CD4-positive, alpha-beta memory T cell (primary cell): ENCODE data around the gene FAM222A. TPM values are rescaled to one million over a fixed set of nuclear protein-coding genes. Genes with fewer than 3 reads are reported as not detected.

Source experiments
- CTCF ChIA-PET: fragments of 350-600 bp; sonication (Branson Sonifier 250); formaldehyde crosslinking; loops from one replicate; lab custom pipeline; 2021; ENCODE audit warnings: inconsistent platforms; ENCODE audit not compliant: partially characterized antibody; lab: Charles Lee
- POLR2A ChIA-PET: fragments of 350-600 bp; sonication (Branson Sonifier 250); formaldehyde crosslinking; loops from one replicate; lab custom pipeline; 2021; ENCODE audit not compliant: partially characterized antibody; lab: Charles Lee
- DNase-seq, 5 donors: peaks; one replicate each; pipeline versions ENCODE4 v3.0.0 to v3.0.0-alpha.2; 2020 to 2022; ENCODE audit warnings: mixed read lengths in 1 of 5
- H3K27ac ChIP-seq: one replicate; pipeline ENCODE4 v1.7.0; 2013; ENCODE audit warnings: low read depth, low read length
- H3K27me3 ChIP-seq: 2 replicates; pipeline ENCODE4 v1.7.0; 2013; ENCODE audit warnings: mild to moderate bottlenecking, low read length, moderate library complexity; ENCODE audit not compliant: insufficient read depth
- H3K36me3 ChIP-seq: 2 replicates; pipeline ENCODE4 v1.7.0; 2013; ENCODE audit warnings: mild to moderate bottlenecking, low read length, moderate library complexity; ENCODE audit not compliant: insufficient read depth
- H3K4me1 ChIP-seq: 2 replicates; pipeline ENCODE4 v1.7.0; 2013; ENCODE audit warnings: mild to moderate bottlenecking, low read length, moderate library complexity; ENCODE audit not compliant: insufficient read depth
- H3K4me3 ChIP-seq, 2 donors: one replicate each; pipeline ENCODE4 v1.7.0; 2013; ENCODE audit warnings: low read length in 2 of 2, mild to moderate bottlenecking in 1 of 2
- H3K9me3 ChIP-seq, 2 donors: one replicate each; pipeline ENCODE4 v1.7.0; 2013; ENCODE audit warnings: low read length in 2 of 2, control low read depth in 1 of 2; ENCODE audit not compliant: control insufficient read depth in 1 of 2
- H3K27ac Mint-ChIP-seq, 7 donors: one replicate each; pipeline ENCODE4 v1.8.0; 2020 to 2021; ENCODE audit warnings: mixed read lengths in 7 of 7, mild to moderate bottlenecking in 6 of 7, inconsistent platforms in 3 of 7, moderate library complexity in 3 of 7
- H3K27me3 Mint-ChIP-seq, 2 donors: one replicate each; pipeline ENCODE4 v1.8.0; 2020 to 2021; ENCODE audit warnings: mixed read lengths in 2 of 2
- H3K36me3 Mint-ChIP-seq, 2 donors: one replicate each; pipeline ENCODE4 v1.8.0; 2020 to 2021; ENCODE audit warnings: mixed read lengths in 2 of 2, inconsistent platforms in 1 of 2, mild to moderate bottlenecking in 1 of 2
- H3K4me1 Mint-ChIP-seq, 4 donors: one replicate each; pipeline ENCODE4 v1.8.0; 2020 to 2021; ENCODE audit warnings: mixed read lengths in 4 of 4, mild to moderate bottlenecking in 1 of 4
- H3K4me3 Mint-ChIP-seq, 8 donors: one replicate each; pipeline ENCODE4 v1.8.0; 2020 to 2021; ENCODE audit warnings: mixed read lengths in 8 of 8, mild to moderate bottlenecking in 7 of 8, moderate library complexity in 6 of 8, inconsistent platforms in 3 of 8
- H3K9me3 Mint-ChIP-seq, 8 donors: one replicate each; pipeline ENCODE4 v1.8.0; 2020 to 2021; ENCODE audit warnings: mixed read lengths in 8 of 8, mild to moderate bottlenecking in 5 of 8, inconsistent platforms in 3 of 8, moderate library complexity in 1 of 8
- intact Hi-C: fragments of 100-400 bp; cut with micrococcal nuclease; formaldehyde crosslinking; loops from one replicate; pipeline ENCODE4 v1.15.1; 2023
- polyA plus RNA-seq, 2 donors: library from polyadenylated mRNA; unstranded; fragments of 300-500 nt; fragmentation: Illumina TruSeq; gene quantifications; one replicate each; pipeline ENCODE4 v1.2.3, GENCODE V29; 2021
- total RNA-seq, 2 experiments: library from RNA; stranded (reverse); gene quantifications; one replicate each; pipeline ENCODE4 v1.2.3, GENCODE V29; 2021

The FAM222A gene
- total and polyA plus RNA-seq, 4 experiments from 2014 or later = 0.25 to 0.69 (median 0.55) TPM; not detected in 1

DNA sequence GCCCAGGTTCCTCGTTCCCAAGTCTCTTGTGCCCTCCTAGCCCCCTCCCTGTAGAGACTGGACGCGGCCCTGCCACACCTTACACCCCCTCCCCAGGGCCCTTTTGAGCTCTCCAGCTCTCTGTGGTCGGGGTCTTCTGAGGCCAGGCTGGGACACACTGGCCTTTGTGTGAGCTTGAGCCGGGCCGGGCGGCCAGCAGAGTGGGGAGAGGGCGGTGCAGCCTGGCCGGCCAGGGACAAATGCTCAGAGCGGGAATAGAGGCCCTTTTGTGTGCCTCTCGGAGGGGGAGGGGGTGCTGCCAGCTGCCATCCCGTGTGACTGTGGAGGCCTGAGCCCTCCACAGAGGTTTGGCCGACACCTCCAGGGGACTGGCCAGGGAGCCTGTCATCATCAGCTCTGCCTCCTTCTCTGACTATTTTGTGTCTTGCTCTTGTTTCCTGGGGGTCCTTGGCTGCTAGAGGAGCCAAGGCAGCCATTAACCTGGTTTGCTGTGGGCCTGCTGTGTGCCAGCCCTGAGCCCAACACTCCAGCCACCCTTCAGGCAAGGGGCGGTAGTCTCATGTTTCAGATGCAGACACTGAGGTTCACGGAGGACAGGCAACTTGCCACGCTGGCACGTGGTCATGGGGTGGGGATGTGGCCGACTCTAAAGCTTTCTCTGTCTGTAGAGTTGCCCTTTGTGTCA is 13.6 kb downstream of the FAM222A start:
- no peaks in the 10 kb centered on the region for H3K4me1 Mint-ChIP-seq
- CTCF ChIA-PET = no interaction called here
- H3K27ac Mint-ChIP-seq = no peak overlapping the region
- no peaks in the 10 kb centered on the region for H3K27me3 Mint-ChIP-seq
- Histone ChIP-seq H3K9me3 (no peaks in the 10 kb centered on the region), H3K27ac (no peak overlapping the region), H3K4me3 (no peak overlapping the region), H3K4me1 (no peaks in the 10 kb centered on the region), H3K36me3 (no peaks in the 10 kb centered on the region), H3K27me3 (no peaks in the 10 kb centered on the region)
- intact Hi-C loops = no loop called here
- no peaks in the 10 kb centered on the region for H3K36me3 Mint-ChIP-seq
- no peak for DNase-seq
- H3K4me3 Mint-ChIP-seq = no peak overlapping the region
- no peaks in the 10 kb centered on the region for H3K9me3 Mint-ChIP-seq
- POLR2A ChIA-PET = no interaction called here

DNA sequence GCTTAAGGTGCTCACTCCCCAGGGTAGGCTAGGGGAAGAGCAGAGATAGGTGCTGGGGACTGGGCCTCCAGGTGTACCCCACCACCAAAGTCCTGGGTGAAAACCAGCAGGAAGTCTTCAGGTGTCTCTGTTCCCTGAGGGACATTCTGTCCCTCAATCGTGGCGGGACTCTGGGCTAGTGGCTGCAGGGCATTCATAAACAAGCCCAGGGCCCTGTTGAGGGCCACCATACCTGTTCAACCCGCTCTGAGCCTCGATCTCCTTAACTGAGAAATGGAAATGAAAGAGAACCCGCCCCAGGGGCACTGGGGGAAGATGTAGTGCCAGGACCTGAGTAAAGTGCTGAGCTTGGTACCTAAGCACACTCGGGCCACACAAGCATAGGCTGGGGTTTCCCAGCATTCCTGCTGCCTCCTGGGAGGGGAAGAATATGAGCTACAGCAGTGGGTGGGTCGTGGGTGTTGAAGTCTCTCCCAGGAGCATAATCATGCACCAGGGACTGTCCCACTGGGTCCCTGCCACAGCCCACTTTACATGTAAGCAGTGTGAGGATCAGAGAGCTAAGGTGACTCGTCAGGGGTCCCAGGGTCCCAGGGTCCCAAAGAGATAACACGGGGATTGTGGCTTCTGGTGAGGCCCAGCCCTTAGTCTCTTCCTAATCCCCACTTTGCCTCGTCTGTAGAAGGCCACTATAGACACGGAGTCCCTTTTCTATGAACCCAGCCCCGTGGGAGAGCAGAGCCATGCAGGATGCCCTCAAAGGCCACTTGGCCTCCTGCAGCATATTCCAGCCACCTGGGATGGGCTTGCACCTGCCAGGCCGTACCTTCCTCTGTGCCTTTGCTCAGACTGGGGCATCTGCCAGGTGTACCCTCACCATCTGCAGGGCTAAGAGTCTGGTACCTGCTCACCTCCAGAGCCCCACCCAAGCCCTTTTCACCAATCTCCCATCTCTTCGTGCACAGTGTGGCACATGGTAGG is 14.4 kb downstream of the FAM222A start:
- intact Hi-C loops = no loop called here
- ChIA-PET POLR2A (no interaction called here), CTCF (interaction anchor here (0.7 kb wide), 1 partner anchor 332 kb away, joined by 3 read pairs; no protein-coding TSS in a partner anchor)
- no peaks in the 10 kb centered on the region for H3K4me1 ChIP-seq
- H3K27ac Mint-ChIP-seq = no peak overlapping the region
- no peak overlapping the region for H3K27ac ChIP-seq
- no peaks in the 10 kb centered on the region for H3K36me3 Mint-ChIP-seq
- H3K9me3 ChIP-seq = no peaks in the 10 kb centered on the region
- H3K27me3 Mint-ChIP-seq = peaks cover 0 to 4% of the 10 kb centered on the region in 2 donors
- H3K4me1 Mint-ChIP-seq = no peaks in the 10 kb centered on the region
- H3K36me3 ChIP-seq = no peaks in the 10 kb centered on the region
- no peak overlapping the region for H3K4me3 Mint-ChIP-seq
- H3K4me3 ChIP-seq = no peak overlapping the region
- H3K9me3 Mint-ChIP-seq = no peaks in the 10 kb centered on the region
- DNase-seq = no peak
- no peaks in the 10 kb centered on the region for H3K27me3 ChIP-seq

DNA sequence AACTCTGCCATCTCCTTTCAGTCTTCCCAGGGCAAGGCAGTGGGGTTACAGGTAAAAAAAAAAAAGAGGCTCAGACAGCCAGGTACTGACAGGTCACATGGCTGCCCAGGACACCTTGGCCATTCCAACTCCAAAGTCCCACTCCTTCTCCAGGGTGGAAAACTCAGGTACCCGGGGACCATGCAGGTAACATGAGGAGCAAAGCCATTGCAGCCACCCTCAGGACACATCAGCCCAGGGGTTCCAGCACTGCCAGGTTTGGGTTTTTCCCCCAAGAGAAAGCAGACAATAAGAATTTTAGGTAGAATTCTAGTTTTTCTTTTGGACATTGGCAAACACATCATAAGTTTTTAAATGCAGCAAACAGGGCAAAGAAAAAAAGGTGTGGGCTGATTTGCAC is 15.3 kb downstream of the FAM222A start:
- Histone ChIP-seq H3K4me1 (no peaks in the 10 kb centered on the region), H3K27ac (no peak overlapping the region), H3K27me3 (peaks cover 1% of the 10 kb centered on the region), H3K4me3 (no peak overlapping the region), H3K36me3 (no peaks in the 10 kb centered on the region), H3K9me3 (no peaks in the 10 kb centered on the region)
- Mint-ChIP-seq H3K36me3 (no peaks in the 10 kb centered on the region), H3K27ac (no peak overlapping the region), H3K4me3 (no peak overlapping the region), H3K4me1 (no peaks in the 10 kb centered on the region), H3K27me3 (peaks cover 2 to 9% of the 10 kb centered on the region in 2 donors), H3K9me3 (no peaks in the 10 kb centered on the region)
- DNase-seq = no peak
- POLR2A ChIA-PET = no interaction called here
- intact Hi-C loops = no loop called here
- CTCF ChIA-PET = interaction anchor here (0.6 to 0.7 kb wide), 2 partner anchors 10 to 333 kb away, joined by 3 read pairs; no protein-coding TSS in a partner anchor

DNA sequence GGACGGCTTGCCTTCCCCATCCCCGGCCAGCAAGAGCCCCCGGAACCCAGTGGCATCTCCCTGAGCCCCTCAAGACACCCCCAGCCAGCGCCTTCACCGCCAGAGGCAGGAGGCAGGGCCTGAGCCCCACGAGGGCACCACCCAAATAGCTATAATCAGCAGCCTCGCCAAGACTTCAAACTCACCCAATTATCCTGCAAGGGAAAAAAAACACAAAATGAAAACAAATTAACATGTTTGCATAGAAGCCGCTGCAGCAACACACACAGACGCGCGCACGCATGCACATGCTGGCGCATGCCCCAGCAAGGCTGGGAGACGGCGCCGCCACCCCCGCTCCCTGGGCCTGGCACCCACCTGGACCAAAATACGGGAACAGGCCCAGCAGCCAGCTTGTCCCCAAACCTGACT is 15.8 kb downstream of the FAM222A start:
- ChIA-PET CTCF (interaction anchor here (0.6 kb wide), 1 partner anchor 11 kb away, joined by 3 read pairs; no protein-coding TSS in a partner anchor), POLR2A (no interaction called here)
- no peak overlapping the region for H3K4me3 Mint-ChIP-seq
- H3K27ac Mint-ChIP-seq = no peak overlapping the region
- Histone ChIP-seq H3K4me3 (no peak overlapping the region), H3K4me1 (no peaks in the 10 kb centered on the region), H3K27ac (no peak overlapping the region), H3K9me3 (no peaks in the 10 kb centered on the region), H3K27me3 (peaks cover 6% of the 10 kb centered on the region), H3K36me3 (no peaks in the 10 kb centered on the region)
- peaks cover 2 to 9% of the 10 kb centered on the region in 2 donors for H3K27me3 Mint-ChIP-seq
- no peaks in the 10 kb centered on the region for H3K36me3 Mint-ChIP-seq
- intact Hi-C loops = no loop called here
- H3K9me3 Mint-ChIP-seq = no peaks in the 10 kb centered on the region
- DNase-seq = no peak
- H3K4me1 Mint-ChIP-seq = no peaks in the 10 kb centered on the region

DNA sequence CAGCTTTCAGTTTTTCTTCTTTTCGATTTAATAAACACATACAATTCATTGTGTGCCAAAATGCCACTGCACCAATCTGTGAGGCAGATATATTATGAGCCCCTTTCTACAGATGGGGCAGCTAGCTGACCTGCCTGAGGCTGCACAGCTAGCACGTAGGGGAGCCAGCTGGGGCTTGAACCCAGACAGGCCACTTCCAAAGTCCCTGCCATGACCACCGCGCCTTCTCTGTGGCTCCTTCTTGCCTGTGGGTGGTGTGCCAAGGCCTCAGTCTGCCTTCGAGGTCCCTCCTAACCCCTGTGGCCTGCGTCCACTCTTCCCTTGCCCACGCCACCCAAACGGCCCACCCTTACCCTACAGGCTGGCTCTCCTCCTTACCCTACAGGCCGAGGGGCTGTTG is 16.2 kb downstream of the FAM222A start:
- DNase-seq = no peak
- Mint-ChIP-seq H3K4me1 (no peaks in the 10 kb centered on the region), H3K9me3 (no peaks in the 10 kb centered on the region), H3K36me3 (no peaks in the 10 kb centered on the region), H3K4me3 (no peak overlapping the region), H3K27ac (no peak overlapping the region), H3K27me3 (peaks cover 3 to 11% of the 10 kb centered on the region in 2 donors)
- H3K9me3 ChIP-seq = no peaks in the 10 kb centered on the region
- POLR2A ChIA-PET = no interaction called here
- H3K36me3 ChIP-seq = no peaks in the 10 kb centered on the region
- H3K4me3 ChIP-seq = no peak overlapping the region
- H3K27ac ChIP-seq = no peak overlapping the region
- H3K27me3 ChIP-seq = peaks cover 6% of the 10 kb centered on the region
- no peaks in the 10 kb centered on the region for H3K4me1 ChIP-seq
- CTCF ChIA-PET = no interaction called here
- intact Hi-C loops = no loop called here

DNA sequence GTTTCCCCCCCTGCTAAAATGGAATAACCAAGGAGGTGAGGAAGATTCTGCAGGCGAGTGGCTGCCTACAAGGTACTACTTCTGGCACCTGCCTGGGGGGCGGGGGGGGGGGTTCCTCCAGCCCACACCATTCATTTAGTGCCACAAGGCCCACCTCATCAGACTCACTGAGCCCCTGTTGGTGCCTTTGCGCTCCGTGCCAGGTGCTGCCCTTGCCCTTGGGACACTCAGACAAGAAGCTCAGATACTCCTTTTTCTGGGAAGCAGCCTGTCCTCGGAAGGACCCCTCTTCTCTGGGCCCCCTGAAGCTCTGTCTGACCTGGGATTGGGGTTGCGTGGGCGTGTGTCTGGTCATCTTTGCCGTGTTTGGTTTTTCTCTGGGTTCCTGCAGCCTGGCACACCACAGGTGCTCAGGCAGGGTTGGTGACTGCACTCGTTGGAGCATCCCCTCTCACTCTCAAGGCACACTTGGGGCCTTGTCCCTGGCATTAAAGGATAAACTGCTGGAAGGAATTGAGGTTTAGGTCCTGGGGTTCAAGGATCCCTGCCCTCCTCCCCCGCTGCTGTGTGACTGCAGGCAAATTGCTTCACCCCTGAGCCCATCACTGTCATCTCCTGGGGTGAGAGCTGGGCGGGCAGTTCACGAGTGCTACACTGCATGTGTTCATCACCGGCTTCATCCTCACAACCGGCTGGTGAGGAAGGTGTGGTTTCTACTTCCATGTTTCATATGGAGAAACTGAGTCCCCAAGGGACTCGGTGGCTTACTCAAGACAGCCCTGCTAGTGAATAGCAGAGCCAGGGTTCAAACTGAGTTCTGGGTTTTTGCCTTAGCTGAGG is 16.9 kb downstream of the FAM222A start:
- no peak overlapping the region for H3K27ac ChIP-seq
- Mint-ChIP-seq H3K4me1 (no peaks in the 10 kb centered on the region), H3K4me3 (no peak overlapping the region), H3K27me3 (peaks cover 8 to 17% of the 10 kb centered on the region in 2 donors), H3K36me3 (no peaks in the 10 kb centered on the region), H3K9me3 (peaks cover 0 to 1% (median 0%) of the 10 kb centered on the region in 8 donors), H3K27ac (no peak overlapping the region)
- intact Hi-C loops = no loop called here
- H3K27me3 ChIP-seq = peaks cover 10% of the 10 kb centered on the region
- H3K4me1 ChIP-seq = no peaks in the 10 kb centered on the region
- no peaks in the 10 kb centered on the region for H3K9me3 ChIP-seq
- H3K36me3 ChIP-seq = no peaks in the 10 kb centered on the region
- DNase-seq = no peak
- no peak overlapping the region for H3K4me3 ChIP-seq
- CTCF ChIA-PET = no interaction called here
- POLR2A ChIA-PET = no interaction called here
